GM12878 (cell line): Measurements from ENCODE around the gene IER5L. TPM values are rescaled to one million over a fixed set of nuclear protein-coding genes. Genes with fewer than 3 reads are reported as not detected.

Experiments
- BACH1 ChIP-seq: fragments of 450-650 bp; IDR thresholded peaks from 2 replicates; pipeline ENCODE4 v1.6.1; 2017; ENCODE audit warnings: mild to moderate bottlenecking, borderline replicate concordance
- BMI1 ChIP-seq: fragments of 450-650 bp; IDR thresholded peaks from 2 replicates; pipeline ENCODE4 v1.6.1; 2016; ENCODE audit warnings: mild to moderate bottlenecking, moderate library complexity, borderline replicate concordance
- CREM ChIP-seq: IDR thresholded peaks from 2 replicates; pipeline ENCODE4 v1.6.1; 2014; ENCODE audit warnings: antibody characterized with exemption, low read depth
- E2F8 ChIP-seq: fragments of 450-650 bp; IDR thresholded peaks from 2 replicates; pipeline ENCODE4 v1.6.1; 2018; ENCODE audit warnings: mild to moderate bottlenecking, low read depth, moderate library complexity; ENCODE audit not compliant: partially characterized antibody
- EED ChIP-seq: sonication (generic); IDR thresholded peaks from 2 replicates; pipeline ENCODE4 v1.6.1; 2016; ENCODE audit warnings: antibody characterized with exemption, low read depth
- IRF5 ChIP-seq: fragments of 450-650 bp; IDR thresholded peaks from 2 replicates; pipeline ENCODE4 v1.6.1; 2017; ENCODE audit warnings: borderline replicate concordance
- JUND ChIP-seq: IDR thresholded peaks from 2 replicates; pipeline ENCODE4 v1.6.1; 2012; ENCODE audit warnings: low read depth, mild to moderate bottlenecking, low read length, improper control_type of control experiment, moderate library complexity
- LARP7 ChIP-seq: fragments of 450-650 bp; IDR thresholded peaks from 2 replicates; pipeline ENCODE4 v1.6.1; 2017; ENCODE audit warnings: mild to moderate bottlenecking
- MAX ChIP-seq: IDR thresholded peaks from 2 replicates; pipeline ENCODE4 v1.6.1; 2012; ENCODE audit warnings: low read depth, low read length, improper control_type of control experiment
- MXI1 ChIP-seq: fragments of 150-350 bp; IDR thresholded peaks from 2 replicates; pipeline ENCODE4 v1.6.1; 2011; ENCODE audit warnings: low read depth, mild to moderate bottlenecking, inconsistent platforms, low read length, improper control_type of control experiment
- PAX5 ChIP-seq: IDR thresholded peaks from 2 replicates; pipeline ENCODE4 v1.6.1; 2011; ENCODE audit warnings: low read depth, low read length, borderline replicate concordance
- POLR2AphosphoS5 ChIP-seq: IDR thresholded peaks from 2 replicates; pipeline ENCODE4 v1.6.1; 2011; ENCODE audit warnings: mild to moderate bottlenecking, low read length, inconsistent platforms
- RFX5 ChIP-seq: IDR thresholded peaks from 2 replicates; pipeline ENCODE4 v1.6.1; 2011; ENCODE audit warnings: low read depth, low read length, improper control_type of control experiment
- RUNX3 ChIP-seq: IDR thresholded peaks from 2 replicates; pipeline ENCODE4 v1.6.1; 2012; ENCODE audit warnings: low read length, inconsistent platforms
- SIN3A ChIP-seq: IDR thresholded peaks from 2 replicates; pipeline ENCODE4 v1.6.1; 2012; ENCODE audit warnings: low read depth, low read length, improper control_type of control experiment
- SMAD5 ChIP-seq: IDR thresholded peaks from 2 replicates; pipeline ENCODE4 v1.6.1; 2016; ENCODE audit warnings: antibody characterized with exemption, low read depth
- SMARCA5 ChIP-seq: fragments of 450-650 bp; IDR thresholded peaks from 2 replicates; pipeline ENCODE4 v1.6.1; 2017; ENCODE audit warnings: mild to moderate bottlenecking
- SP1 ChIP-seq: IDR thresholded peaks from one replicate; pipeline ENCODE4 v1.6.1; 2011; ENCODE audit warnings: low read depth, low read length
- STAT3 ChIP-seq: IDR thresholded peaks from 2 replicates; pipeline ENCODE4 v1.6.1; 2011; ENCODE audit warnings: low read depth, low read length, improper control_type of control experiment
- TBL1XR1 ChIP-seq: IDR thresholded peaks from 2 replicates; pipeline ENCODE4 v1.6.1; 2012; ENCODE audit warnings: low read depth, low read length, improper control_type of control experiment
- USF1 ChIP-seq: IDR thresholded peaks from 2 replicates; pipeline ENCODE4 v1.6.1; 2011; ENCODE audit warnings: borderline replicate concordance, low read depth, mild to moderate bottlenecking, moderate library complexity, mixed read lengths, low read length; ENCODE audit not compliant: insufficient read depth; ENCODE audit errors: extremely low read length
- YY1 ChIP-seq: IDR thresholded peaks from 2 replicates; pipeline ENCODE4 v1.6.1; 2011; ENCODE audit warnings: low read depth, mild to moderate bottlenecking, low read length
- ZBTB33 ChIP-seq: fragments of 450-650 bp; IDR thresholded peaks from 2 replicates; pipeline ENCODE4 v1.6.1; 2017; ENCODE audit warnings: mild to moderate bottlenecking
- polyA plus RNA-seq, 11 experiments: library from polyadenylated mRNA; depleted of rRNA in 4 of 11; unstranded in 6 of 11; stranded (reverse) in 5 of 11; fragments of >200 nt; fragmentation: Nextera tagmentation in 4 of 11; fragmentation: Illumina TruSeq in 1 of 11; extraction: Ambion mirVana in 4 of 11; extraction: Trizol in 1 of 11; gene quantifications; 1 replicate in 1 of 11; 2 replicates in 10 of 11; pipeline versions ENCODE4 v1.2.1 to v1.2.3, GENCODE V29; 2011 to 2016; ENCODE audit warnings: inconsistent platforms in 2 of 11, missing spikeins in 2 of 11, low read depth in 1 of 11
- total RNA-seq, 4 experiments: library from RNA; depleted of rRNA in 3 of 4; stranded (reverse); fragments of >200 nt in 3 of 4; fragmentation: Illumina TruSeq in 1 of 4; extraction: Trizol in 1 of 4; gene quantifications; 2 replicates each; pipeline versions ENCODE4 v1.2.1 to v1.2.3, GENCODE V29; 2013 to 2021

IER5L gene
- total and polyA plus RNA-seq, 10 of the 15 experiments (the other 5 are each of a cell fraction or from before 2014, with no cell fraction given), result 0.04 to 1.4 (median 0.17) TPM

- TF ChIP-seq RUNX3 (peak; percentile 98), USF1 (no peak), SMARCA5 (peak; percentile 17; the same call in 1 of the 2 replicates), JUND (no peak), SIN3A (peak; percentile 47; the same call in 1 of the 2 replicates), LARP7 (peak; percentile 52; the same call in 1 of the 2 replicates), ZBTB33 (no peak), E2F8 (peak; percentile 64), PAX5 (peak; percentile 86), RFX5 (0 out of 2 replicates have a peak, but pooled peaks have one; percentile 42), TBL1XR1 (peak; percentile 62; the same call in 1 of the 2 replicates), SP1 (peak; percentile 71), IRF5 (no peak), BACH1 (peak; percentile 26; the same call in 1 of the 2 replicates), CREM (peak; percentile 89), BMI1 (0 out of 2 replicates have a peak, but pooled peaks have one; percentile 12), POLR2AphosphoS5 (no peak; the same call in 1 of the 2 replicates), SMAD5 (no peak), STAT3 (peak; percentile 66; the same call in 1 of the 2 replicates), EED (peak; percentile 94), MXI1 (no peak), MAX (peak; percentile 45; the same call in 1 of the 2 replicates), YY1 (0 out of 2 replicates have a peak, but pooled peaks have one; percentile 38)
Observed at GRCh38 chr9:129141066-129142041, 36.7 kb downstream of the IER5L start (continued).
